Osteocyte (in vitro differentiated cells): Measurements from ENCODE around the gene SOCS7. TPM values are rescaled to one million over a fixed set of nuclear protein-coding genes. Genes with fewer than 3 reads are reported as not detected.

Source experiments
- DNase-seq: peaks from one replicate; pipeline ENCODE4 v3.0.0; 2021; ENCODE audit warnings: mixed read lengths; ENCODE audit not compliant: unreplicated experiment; ENCODE audit errors: extremely low spot score
- H3K27ac Mint-ChIP-seq: one replicate; pipeline ENCODE4 v1.8.0; 2021; ENCODE audit warnings: mild to moderate bottlenecking, mixed read lengths; ENCODE audit not compliant: unreplicated experiment
- H3K27me3 Mint-ChIP-seq: one replicate; pipeline ENCODE4 v1.8.0; 2021; ENCODE audit warnings: mixed read lengths; ENCODE audit not compliant: unreplicated experiment
- H3K36me3 Mint-ChIP-seq: one replicate; pipeline ENCODE4 v1.8.0; 2021; ENCODE audit warnings: mixed read lengths; ENCODE audit not compliant: unreplicated experiment
- H3K4me1 Mint-ChIP-seq: one replicate; pipeline ENCODE4 v1.8.0; 2021; ENCODE audit warnings: mixed read lengths; ENCODE audit not compliant: unreplicated experiment
- H3K4me3 Mint-ChIP-seq: one replicate; pipeline ENCODE4 v1.8.0; 2021; ENCODE audit warnings: mild to moderate bottlenecking, moderate library complexity, mixed read lengths; ENCODE audit not compliant: unreplicated experiment
- H3K9me3 Mint-ChIP-seq: one replicate; pipeline ENCODE4 v1.8.0; 2021; ENCODE audit warnings: mixed read lengths; ENCODE audit not compliant: unreplicated experiment
- CTCF ChIP-seq: fragments of 200-600 bp; sonication (generic); IDR thresholded peaks from 2 replicates; pipeline ENCODE4 v1.5.0; 2021; ENCODE audit warnings: antibody characterized with exemption, mild to moderate bottlenecking, moderate library complexity
- total RNA-seq: library from RNA; stranded (reverse); gene quantifications from 2 replicates; pipeline ENCODE4 v1.2.1, GENCODE V29; 2021

The SOCS7 gene
- total RNA-seq, 1 donor from 2014 or later, result 19.1 TPM

DNA sequence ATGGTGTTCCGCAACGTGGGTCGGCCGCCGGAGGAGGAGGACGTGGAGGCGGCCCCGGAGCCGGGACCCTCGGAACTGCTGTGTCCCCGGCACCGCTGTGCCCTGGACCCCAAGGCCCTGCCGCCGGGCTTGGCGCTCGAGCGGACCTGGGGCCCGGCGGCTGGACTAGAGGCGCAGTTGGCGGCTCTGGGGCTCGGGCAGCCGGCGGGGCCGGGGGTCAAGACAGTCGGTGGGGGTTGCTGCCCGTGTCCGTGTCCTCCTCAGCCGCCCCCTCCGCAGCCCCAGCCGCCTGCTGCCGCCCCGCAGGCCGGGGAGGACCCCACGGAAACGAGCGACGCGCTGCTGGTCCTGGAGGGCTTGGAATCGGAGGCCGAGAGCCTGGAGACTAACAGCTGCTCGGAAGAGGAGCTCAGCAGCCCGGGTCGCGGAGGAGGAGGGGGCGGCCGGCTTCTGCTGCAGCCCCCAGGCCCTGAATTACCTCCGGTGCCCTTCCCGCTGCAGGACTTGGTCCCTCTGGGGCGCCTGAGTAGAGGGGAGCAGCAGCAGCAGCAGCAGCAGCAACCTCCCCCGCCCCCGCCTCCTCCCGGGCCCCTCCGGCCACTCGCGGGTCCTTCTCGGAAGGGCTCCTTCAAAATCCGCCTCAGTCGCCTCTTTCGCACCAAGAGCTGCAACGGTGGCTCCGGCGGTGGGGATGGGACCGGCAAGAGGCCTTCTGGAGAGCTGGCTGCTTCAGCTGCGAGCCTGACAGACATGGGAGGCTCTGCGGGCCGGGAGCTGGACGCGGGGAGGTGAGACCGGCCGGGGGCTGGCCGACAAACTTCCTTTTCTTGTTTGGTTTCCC is 821 bp downstream of the SOCS7 start:
- Mint-ChIP-seq H3K4me1 (peaks cover 48% of the 10 kb centered on the region), H3K27me3 (no peaks in the 10 kb centered on the region), H3K4me3 (peak overlapping the region; percentile 79), H3K9me3 (no peaks in the 10 kb centered on the region), H3K36me3 (peaks cover 1% of the 10 kb centered on the region), H3K27ac (peak overlapping the region; percentile 63)
- TF ChIP-seq CTCF, result no peak
- DNase-seq, result no peak

- no peaks in the 10 kb centered on the region for H3K9me3 Mint-ChIP-seq
- no peak for DNase-seq
- H3K27ac Mint-ChIP-seq, result peak overlapping the region; percentile 63
- no peaks in the 10 kb centered on the region for H3K27me3 Mint-ChIP-seq
- no peak for TF ChIP-seq CTCF
- H3K4me1 Mint-ChIP-seq, result peaks cover 55% of the 10 kb centered on the region
- peak overlapping the region; percentile 79 for H3K4me3 Mint-ChIP-seq
- H3K36me3 Mint-ChIP-seq, result peaks cover 1% of the 10 kb centered on the region
Measured at GRCh38 chr17:38353086-38353604, 1.5 kb downstream of the SOCS7 start.

GRCh38 chr17:38353668-38354067 is 2.0 kb downstream of the SOCS7 start:
- Mint-ChIP-seq H3K9me3 (no peaks in the 10 kb centered on the region), H3K27me3 (no peaks in the 10 kb centered on the region), H3K4me3 (peak overlapping the region; percentile 79), H3K36me3 (peaks cover 1% of the 10 kb centered on the region), H3K27ac (no peak overlapping the region), H3K4me1 (peaks cover 60% of the 10 kb centered on the region)
- TF ChIP-seq CTCF, result no peak
- no peak for DNase-seq

DNA sequence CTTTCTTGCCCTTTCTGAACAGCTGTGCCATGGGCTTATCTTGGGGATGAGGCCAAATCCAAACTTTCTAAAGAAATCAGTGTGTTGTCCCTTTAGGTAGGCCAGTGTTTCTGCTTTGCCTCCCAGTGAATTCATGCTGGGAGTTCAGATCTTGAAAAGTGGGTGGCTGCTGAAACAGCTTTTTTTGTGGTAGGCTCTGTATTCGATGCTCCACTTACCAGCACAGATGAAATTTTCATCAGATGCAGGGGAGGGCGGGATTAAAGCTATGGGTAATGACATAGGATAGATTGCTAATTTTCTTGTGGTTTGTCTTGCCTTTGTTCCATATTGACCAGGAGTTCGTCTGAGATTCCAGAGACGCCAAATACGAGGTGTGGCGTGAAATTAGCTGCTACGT is 2.8 kb downstream of the SOCS7 start:
- Mint-ChIP-seq H3K27me3 (no peaks in the 10 kb centered on the region), H3K9me3 (no peaks in the 10 kb centered on the region), H3K27ac (no peak overlapping the region), H3K4me3 (no peak overlapping the region), H3K4me1 (peaks cover 65% of the 10 kb centered on the region), H3K36me3 (peaks cover 1% of the 10 kb centered on the region)
- no peak for TF ChIP-seq CTCF
- DNase-seq, result no peak

DNA sequence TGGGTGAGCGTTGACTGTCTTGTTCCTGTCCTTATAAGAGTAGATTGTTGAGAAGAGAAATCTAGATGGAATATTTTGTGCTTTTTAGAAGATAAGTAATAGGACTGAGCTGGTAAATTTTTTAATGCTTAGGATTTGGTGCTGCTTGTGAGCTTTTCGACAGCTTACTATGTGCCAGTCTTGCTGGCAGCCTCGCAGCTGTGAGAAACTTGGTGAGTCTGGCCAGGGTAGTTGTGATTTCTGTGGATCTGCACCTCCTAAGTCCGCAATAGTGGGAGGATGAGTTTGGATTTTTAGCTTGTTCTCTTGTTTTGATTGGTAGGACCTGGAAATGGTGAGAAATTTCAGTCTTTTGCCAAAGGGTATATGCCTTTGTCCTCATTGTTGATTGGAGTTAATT is 3.6 kb downstream of the SOCS7 start:
- TF ChIP-seq CTCF, result no peak
- H3K4me3 Mint-ChIP-seq, result no peak overlapping the region
- H3K27me3 Mint-ChIP-seq, result no peaks in the 10 kb centered on the region
- no peaks in the 10 kb centered on the region for H3K9me3 Mint-ChIP-seq
- no peak overlapping the region for H3K27ac Mint-ChIP-seq
- no peak for DNase-seq
- peaks cover 66% of the 10 kb centered on the region for H3K4me1 Mint-ChIP-seq
- H3K36me3 Mint-ChIP-seq, result peaks cover 1% of the 10 kb centered on the region
